Measurements from ENCODE around the gene IL17RD.

The IL17RD gene

GRCh38 chr3:57126244-57126643 lies 38.9 kb downstream of the IL17RD start:
- no peak for TF ChIP-seq CTCF (IDR thresholded peaks at IDR 0.05; ENCODE audit: control insufficient read depth, extremely low read depth, insufficient read depth)
- no peak overlapping the region for H3K4me3 ChIP-seq (ENCODE audit: low read depth, low read length)
- no peak for DNase-seq (ENCODE audit: low read depth)

GRCh38 chr3:57120451-57121174 lies 44.5 kb downstream of the IL17RD start:
- TF ChIP-seq CTCF (IDR thresholded peaks at IDR 0.05; ENCODE audit: control insufficient read depth, extremely low read depth, insufficient read depth): no peak
- no peak overlapping the region for H3K4me3 ChIP-seq (ENCODE audit: low read depth, low read length)
- no peak for DNase-seq (ENCODE audit: low read depth)

- DNase-seq (ENCODE audit: low read depth): no peak
- H3K4me3 ChIP-seq (ENCODE audit: low read depth, low read length): no peak overlapping the region
- TF ChIP-seq CTCF (IDR thresholded peaks at IDR 0.05; ENCODE audit: control insufficient read depth, extremely low read depth, insufficient read depth): no peak
Observed at GRCh38 chr3:57120040-57120439, 45.1 kb downstream of the IL17RD start.

GRCh38 chr3:57118254-57118653 lies 46.9 kb downstream of the IL17RD start:
- DNase-seq (ENCODE audit: low read depth): no peak

GRCh38 chr3:57116501-57116900 lies 48.7 kb downstream of the IL17RD start:
- no peak overlapping the region for H3K4me3 ChIP-seq (ENCODE audit: low read depth, low read length)
- no peak for DNase-seq (ENCODE audit: low read depth)
- TF ChIP-seq CTCF (IDR thresholded peaks at IDR 0.05; ENCODE audit: control insufficient read depth, extremely low read depth, insufficient read depth): no peak

More at GRCh38 chr3:57118254-57118653, 46.9 kb downstream of the IL17RD start:
- no peak for TF ChIP-seq CTCF (IDR thresholded peaks at IDR 0.05; ENCODE audit: control insufficient read depth, extremely low read depth, insufficient read depth)
- H3K4me3 ChIP-seq (ENCODE audit: low read depth, low read length): no peak overlapping the region

- peak; percentile 18; the same call in 1 of the 2 replicates for TF ChIP-seq CTCF (IDR thresholded peaks at IDR 0.05; ENCODE audit: control insufficient read depth, extremely low read depth, insufficient read depth)
- no peak for DNase-seq (ENCODE audit: low read depth)
Observed at GRCh38 chr3:57112206-57112605, 52.9 kb downstream of the IL17RD start.

GRCh38 chr3:57110798-57111197 lies 54.4 kb downstream of the IL17RD start:
- TF ChIP-seq CTCF (IDR thresholded peaks at IDR 0.05; ENCODE audit: control insufficient read depth, extremely low read depth, insufficient read depth): no peak
- DNase-seq (ENCODE audit: low read depth): no peak
- H3K4me3 ChIP-seq (ENCODE audit: low read depth, low read length): no peak overlapping the region

More at GRCh38 chr3:57112206-57112605, 52.9 kb downstream of the IL17RD start:
- H3K4me3 ChIP-seq (ENCODE audit: low read depth, low read length): no peak overlapping the region
